Measurements from ENCODE around the gene KIF2B. TPM values are rescaled to one million over a fixed set of nuclear protein-coding genes. Genes with fewer than 3 reads are reported as not detected.

KIF2B gene
- total RNA-seq, 4 donors from 2014 or later: not detected

DNA sequence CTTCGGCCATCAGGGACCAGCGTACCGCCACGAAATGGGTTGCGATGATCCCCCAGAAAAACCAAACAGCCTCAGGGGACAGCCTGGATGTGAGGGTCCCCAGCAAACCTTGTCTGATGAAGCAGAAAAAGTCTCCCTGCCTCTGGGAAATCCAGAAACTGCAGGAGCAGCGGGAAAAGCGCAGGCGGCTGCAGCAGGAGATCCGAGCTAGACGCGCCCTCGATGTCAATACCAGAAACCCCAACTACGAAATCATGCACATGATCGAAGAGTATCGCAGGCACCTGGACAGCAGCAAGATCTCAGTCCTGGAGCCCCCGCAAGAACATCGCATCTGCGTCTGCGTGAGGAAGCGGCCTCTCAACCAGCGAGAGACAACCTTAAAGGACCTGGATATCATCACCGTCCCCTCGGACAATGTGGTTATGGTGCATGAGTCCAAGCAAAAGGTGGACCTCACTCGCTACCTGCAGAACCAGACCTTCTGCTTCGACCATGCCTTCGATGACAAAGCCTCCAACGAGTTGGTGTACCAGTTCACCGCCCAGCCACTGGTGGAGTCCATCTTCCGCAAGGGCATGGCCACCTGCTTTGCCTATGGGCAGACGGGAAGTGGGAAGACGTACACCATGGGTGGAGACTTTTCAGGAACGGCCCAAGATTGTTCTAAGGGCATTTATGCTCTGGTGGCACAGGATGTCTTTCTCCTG is 769 bp downstream of the KIF2B start:
- TF ChIP-seq, protein P1, sequence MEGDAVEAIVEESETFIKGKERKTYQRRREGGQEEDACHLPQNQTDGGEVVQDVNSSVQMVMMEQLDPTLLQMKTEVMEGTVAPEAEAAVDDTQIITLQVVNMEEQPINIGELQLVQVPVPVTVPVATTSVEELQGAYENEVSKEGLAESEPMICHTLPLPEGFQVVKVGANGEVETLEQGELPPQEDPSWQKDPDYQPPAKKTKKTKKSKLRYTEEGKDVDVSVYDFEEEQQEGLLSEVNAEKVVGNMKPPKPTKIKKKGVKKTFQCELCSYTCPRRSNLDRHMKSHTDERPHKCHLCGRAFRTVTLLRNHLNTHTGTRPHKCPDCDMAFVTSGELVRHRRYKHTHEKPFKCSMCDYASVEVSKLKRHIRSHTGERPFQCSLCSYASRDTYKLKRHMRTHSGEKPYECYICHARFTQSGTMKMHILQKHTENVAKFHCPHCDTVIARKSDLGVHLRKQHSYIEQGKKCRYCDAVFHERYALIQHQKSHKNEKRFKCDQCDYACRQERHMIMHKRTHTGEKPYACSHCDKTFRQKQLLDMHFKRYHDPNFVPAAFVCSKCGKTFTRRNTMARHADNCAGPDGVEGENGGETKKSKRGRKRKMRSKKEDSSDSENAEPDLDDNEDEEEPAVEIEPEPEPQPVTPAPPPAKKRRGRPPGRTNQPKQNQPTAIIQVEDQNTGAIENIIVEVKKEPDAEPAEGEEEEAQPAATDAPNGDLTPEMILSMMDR (IDR thresholded peaks at IDR 0.05; ENCODE audit: low read depth): no peak

DNA sequence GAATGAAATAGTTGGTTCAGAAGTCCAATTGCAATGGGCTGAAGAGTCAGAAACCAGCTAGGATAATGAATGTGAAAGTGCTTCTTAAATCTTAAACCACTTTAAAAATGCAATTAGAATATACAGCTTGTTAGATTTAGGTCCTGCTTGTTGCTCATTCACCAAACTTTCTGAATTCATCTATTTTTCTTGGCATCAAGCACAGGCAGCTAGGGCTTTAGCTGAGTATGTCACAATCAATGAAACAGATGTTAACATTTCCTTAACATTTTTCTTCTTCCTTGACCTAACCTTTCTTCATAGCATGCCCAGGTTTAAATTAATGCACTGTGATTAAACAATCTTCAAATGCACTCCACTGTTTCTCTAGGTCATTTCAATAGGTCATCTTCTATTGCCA is 14.4 kb downstream of the KIF2B start:
- TF ChIP-seq, protein P1 (IDR thresholded peaks at IDR 0.05; ENCODE audit: low read depth): no peak

- TF ChIP-seq, protein P1 (IDR thresholded peaks at IDR 0.05; ENCODE audit: low read depth): no peak
Observed at GRCh38 chr17:53844491-53845107, 21.9 kb downstream of the KIF2B start.
